Prostate gland (tissue), 2 donors: ENCODE data around the gene MARK2.

Experiments
- CTCF ChIP-seq, 4 experiments: fragments of 200-600 bp in 2 of 4; fragments of 450-650 bp in 2 of 4; sonication (generic) in 2 of 4; IDR thresholded peaks; 1 replicate in 3 of 4; 2 replicates in 1 of 4; pipeline ENCODE4 v1.5.1; 2016 to 2019; ENCODE audit warnings: antibody characterized with exemption in 4 of 4, mild to moderate bottlenecking in 2 of 4, moderate library complexity in 2 of 4
- POLR2A ChIP-seq: fragments of 450-650 bp; IDR thresholded peaks from one replicate; pipeline ENCODE4 v1.6.1; 2016; ENCODE audit warnings: antibody characterized with exemption, mild to moderate bottlenecking
- POLR2AphosphoS5 ChIP-seq: sonication (generic); formaldehyde crosslinking; IDR thresholded peaks from one replicate; pipeline ENCODE4 v1.6.1; 2017; ENCODE audit warnings: antibody characterized with exemption

- no peak for TF ChIP-seq CTCF (IDR thresholded peaks at IDR 0.05)
- TF ChIP-seq POLR2A = no peak
- no peak for TF ChIP-seq POLR2AphosphoS5
These were observed 34.4 kb downstream of the MARK2 start for GRCh38 chr11:63873311-63873710.
